Measurements from ENCODE around the gene NHP2.
"Not testable (repeated sequence)": the region's sequence is repeated elsewhere in the genome, so short reads cannot be mapped to it uniquely, and the experiment has no call there.

The NHP2 gene

GRCh38 chr5:178170455-178170854 lies 16.8 kb upstream of the NHP2 start:
- DNase-seq: no peak

- DNase-seq: no peak
These were observed 11.9 kb upstream of the NHP2 start for GRCh38 chr5:178165581-178165980.

GRCh38 chr5:178163772-178164735 lies 10.4 kb upstream of the NHP2 start:
- peak; percentile 69 for DNase-seq

- no peak for DNase-seq
These were observed 8.8 kb upstream of the NHP2 start for GRCh38 chr5:178162481-178162880.

GRCh38 chr5:178160176-178160575 lies 6.5 kb upstream of the NHP2 start:
- DNase-seq: no peak

GRCh38 chr5:178155065-178155464 lies 1.4 kb upstream of the NHP2 start:
- DNase-seq: no peak

GRCh38 chr5:178152491-178153444 lies 917 bp downstream of the NHP2 start:
- DNase-seq: no peak

GRCh38 chr5:178150977-178151734 lies 2.5 kb downstream of the NHP2 start:
- no peak for DNase-seq

- no peak for DNase-seq
These were observed 4.3 kb downstream of the NHP2 start for GRCh38 chr5:178149199-178149932.

- DNase-seq: no peak
These were observed 6.3 kb downstream of the NHP2 start for GRCh38 chr5:178147406-178147805.

- no peak for DNase-seq
These were observed 7.5 kb downstream of the NHP2 start for GRCh38 chr5:178145965-178146820.

GRCh38 chr5:178143901-178144300 lies 9.8 kb downstream of the NHP2 start:
- DNase-seq: no peak

GRCh38 chr5:178143246-178143645 lies 10.4 kb downstream of the NHP2 start:
- no peak for DNase-seq

GRCh38 chr5:178142642-178143041 lies 11.0 kb downstream of the NHP2 start:
- no peak for DNase-seq

- DNase-seq: no peak
These were observed 12.1 kb downstream of the NHP2 start for GRCh38 chr5:178141550-178141949.

GRCh38 chr5:178137991-178138390 lies 15.7 kb downstream of the NHP2 start:
- DNase-seq: no peak

- no peak for DNase-seq
These were observed 16.7 kb downstream of the NHP2 start for GRCh38 chr5:178136990-178137389.

- no peak for DNase-seq
These were observed 22.2 kb downstream of the NHP2 start for GRCh38 chr5:178131446-178131996.

- peak; percentile 60 for DNase-seq
These were observed 22.9 kb downstream of the NHP2 start, which contains the start of gene RMND5B for GRCh38 chr5:178130576-178131445. TSS of gene RMND5B (plus strand) at chr5:178131014. CDS start at chr5:178138120, 7,106 bp downstream.

- DNase-seq: not testable (repeated sequence)
These were observed 23.5 kb downstream of the NHP2 start for GRCh38 chr5:178130234-178130575.

Data from NCI-H1048 (cell line).